DOHH2 (cell line): ENCODE results near the gene RABGAP1L.

ENCODE experiments used
- H3F3A ChIP-seq: fragments of 200-600 bp; sonication (generic), shearing (Covaris generic); 2 replicates; pipeline ENCODE4 v1.6.0; 2016; ENCODE audit warnings: antibody characterized with exemption, mild to moderate bottlenecking; ENCODE audit not compliant: control insufficient read depth, insufficient read depth
- H3K27ac ChIP-seq: fragments of 200-600 bp; sonication (generic); 2 replicates; pipeline ENCODE4 v1.5.1; 2014; ENCODE audit warnings: low read depth, mild to moderate bottlenecking, low read length, moderate library complexity
- H3K27me3 ChIP-seq: fragments of 200-600 bp; sonication (generic); 2 replicates; pipeline ENCODE4 v1.6.1; 2014; ENCODE audit warnings: mild to moderate bottlenecking, low read length, mixed read lengths; ENCODE audit not compliant: control insufficient read depth
- H3K36me3 ChIP-seq: fragments of 200-600 bp; sonication (generic); 2 replicates; pipeline ENCODE4 v1.6.1; 2014; ENCODE audit warnings: mild to moderate bottlenecking, low read length, moderate library complexity, mixed read lengths; ENCODE audit not compliant: control insufficient read depth
- H3K4me1 ChIP-seq: fragments of 200-600 bp; sonication (generic); 2 replicates; pipeline ENCODE4 v1.6.1; 2014; ENCODE audit warnings: mild to moderate bottlenecking, low read length, mixed read lengths; ENCODE audit not compliant: control insufficient read depth
- H3K4me2 ChIP-seq: fragments of 200-600 bp; sonication (generic); 2 replicates; pipeline ENCODE4 v1.6.0; 2014; ENCODE audit warnings: mild to moderate bottlenecking, low read length, moderate library complexity
- H3K4me3 ChIP-seq: fragments of 200-600 bp; sonication (generic); 2 replicates; pipeline ENCODE4 v1.5.1; 2014; ENCODE audit warnings: mild to moderate bottlenecking, low read length, mixed read lengths
- H3K79me2 ChIP-seq: fragments of 200-600 bp; sonication (generic); 2 replicates; pipeline ENCODE4 v1.6.1; 2014; ENCODE audit warnings: mild to moderate bottlenecking, low read length, mixed read lengths; ENCODE audit not compliant: control insufficient read depth
- H3K9me2 ChIP-seq: fragments of 200-600 bp; sonication (generic); replicated peaks from 2 replicates; pipeline ENCODE4 v1.6.1; 2014; ENCODE audit warnings: mild to moderate bottlenecking, low read length, mixed read lengths; ENCODE audit not compliant: control insufficient read depth
- H3K9me3 ChIP-seq: fragments of 200-600 bp; sonication (generic); 2 replicates; pipeline ENCODE4 v1.6.1; 2014; ENCODE audit warnings: antibody characterized with exemption, low read length, mixed read lengths; ENCODE audit not compliant: control insufficient read depth, insufficient read depth
- H4K20me1 ChIP-seq: fragments of 200-600 bp; sonication (generic); 2 replicates; pipeline ENCODE4 v1.6.0; 2014; ENCODE audit warnings: low read depth, mild to moderate bottlenecking, antibody characterized with exemption, low read length, moderate library complexity; ENCODE audit not compliant: control insufficient read depth, insufficient read depth
- EZH2phosphoT487 ChIP-seq: fragments of 200-600 bp; sonication (generic); IDR thresholded peaks from 2 replicates; pipeline ENCODE4 v1.6.1; 2017; ENCODE audit warnings: borderline replicate concordance, mild to moderate bottlenecking, antibody characterized with exemption, low read length, moderate library complexity, mixed read lengths
- TF ChIP-seq, protein P1 (sequence below): fragments of 200-600 bp; sonication (generic); IDR thresholded peaks from one replicate; pipeline ENCODE4 v1.5.1; 2014; ENCODE audit warnings: antibody characterized with exemption, mild to moderate bottlenecking, low read depth, low read length; ENCODE audit not compliant: poor library complexity, severe bottlenecking

Gene RABGAP1L

DNA sequence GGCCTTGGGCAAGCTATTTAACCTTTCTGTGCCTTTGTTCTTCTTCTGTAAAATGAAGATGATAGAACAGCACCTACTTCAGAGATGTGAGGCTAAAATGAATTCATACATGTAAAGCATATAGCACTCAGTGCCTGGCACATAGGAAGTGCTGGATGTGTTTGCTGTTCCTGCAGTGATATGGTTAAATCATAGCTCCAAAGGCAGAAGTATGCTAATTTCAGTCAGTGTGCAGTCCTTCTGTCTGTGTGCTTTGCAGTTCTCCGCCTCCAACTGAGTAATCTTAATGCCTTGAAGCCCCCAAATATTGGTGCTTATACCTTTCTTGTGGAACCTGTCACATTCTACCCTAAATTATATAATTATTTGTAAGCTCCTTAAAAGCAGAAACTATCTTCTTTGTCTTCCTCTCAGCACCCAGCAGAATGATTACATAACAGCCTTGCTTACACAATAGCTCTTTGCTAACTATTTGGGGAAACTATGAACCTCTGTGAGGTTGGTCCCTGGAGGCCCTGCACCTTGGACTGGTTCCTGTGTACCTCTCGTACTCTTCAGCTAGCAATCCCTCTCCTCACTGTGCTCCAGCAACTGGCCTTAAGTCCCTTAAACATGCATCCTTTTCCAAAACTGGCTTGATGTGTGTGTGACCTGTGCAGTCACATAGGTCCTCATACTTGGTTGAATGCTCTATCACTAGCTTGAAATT is 783.4 kb downstream of the RABGAP1L start:
- Histone ChIP-seq H3K4me2 (peak overlapping the region; percentile 55), H3K36me3 (0 out of 2 replicates have a peak, but pooled peaks cover 5% of the 10 kb centered on the region), H3K79me2 (peaks cover 4% of the 10 kb centered on the region)

DNA sequence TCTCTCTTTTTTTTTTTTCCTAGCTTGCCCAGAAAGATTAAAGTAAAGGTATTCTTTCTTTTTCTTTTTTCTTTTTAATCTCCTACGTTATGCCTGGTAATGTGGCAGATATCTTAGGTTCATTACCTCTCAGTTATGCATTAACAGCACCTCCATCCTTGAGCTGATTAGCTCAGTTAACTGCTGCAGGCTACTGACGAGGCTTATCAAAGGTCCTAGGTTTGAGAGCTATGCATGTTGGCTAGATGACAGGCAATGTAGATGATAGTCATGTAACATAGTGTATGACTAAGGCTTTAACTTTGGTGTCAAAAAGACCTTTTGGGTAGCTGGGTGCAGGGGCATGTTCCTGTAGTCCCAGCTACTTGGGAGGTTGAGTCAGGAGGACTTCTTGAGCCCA is 786.7 kb downstream of the RABGAP1L start:
- Histone ChIP-seq H3K4me1 (peaks cover 56% of the 10 kb centered on the region), H4K20me1 (no peaks in the 10 kb centered on the region), H3F3A (peaks cover 16% of the 10 kb centered on the region), H3K27me3 (no peaks in the 10 kb centered on the region), H3K4me3 (no peak overlapping the region), H3K9me2 (no peaks in the 10 kb centered on the region), H3K4me2 (no peak overlapping the region), H3K36me3 (0 out of 2 replicates have a peak, but pooled peaks cover under 1% of the 10 kb centered on the region), H3K79me2 (peaks cover 4% of the 10 kb centered on the region), H3K27ac (no peak overlapping the region), H3K9me3 (no peaks in the 10 kb centered on the region)
- TF ChIP-seq, protein P1, sequence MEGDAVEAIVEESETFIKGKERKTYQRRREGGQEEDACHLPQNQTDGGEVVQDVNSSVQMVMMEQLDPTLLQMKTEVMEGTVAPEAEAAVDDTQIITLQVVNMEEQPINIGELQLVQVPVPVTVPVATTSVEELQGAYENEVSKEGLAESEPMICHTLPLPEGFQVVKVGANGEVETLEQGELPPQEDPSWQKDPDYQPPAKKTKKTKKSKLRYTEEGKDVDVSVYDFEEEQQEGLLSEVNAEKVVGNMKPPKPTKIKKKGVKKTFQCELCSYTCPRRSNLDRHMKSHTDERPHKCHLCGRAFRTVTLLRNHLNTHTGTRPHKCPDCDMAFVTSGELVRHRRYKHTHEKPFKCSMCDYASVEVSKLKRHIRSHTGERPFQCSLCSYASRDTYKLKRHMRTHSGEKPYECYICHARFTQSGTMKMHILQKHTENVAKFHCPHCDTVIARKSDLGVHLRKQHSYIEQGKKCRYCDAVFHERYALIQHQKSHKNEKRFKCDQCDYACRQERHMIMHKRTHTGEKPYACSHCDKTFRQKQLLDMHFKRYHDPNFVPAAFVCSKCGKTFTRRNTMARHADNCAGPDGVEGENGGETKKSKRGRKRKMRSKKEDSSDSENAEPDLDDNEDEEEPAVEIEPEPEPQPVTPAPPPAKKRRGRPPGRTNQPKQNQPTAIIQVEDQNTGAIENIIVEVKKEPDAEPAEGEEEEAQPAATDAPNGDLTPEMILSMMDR: no peak
- TF ChIP-seq EZH2phosphoT487: no peak

More for the DNA sequence above, 783.4 kb downstream of the RABGAP1L start:
- Histone ChIP-seq H3K4me1 (peaks cover 49% of the 10 kb centered on the region), H4K20me1 (no peaks in the 10 kb centered on the region), H3F3A (peaks cover 3% of the 10 kb centered on the region; the same call in 1 of the 2 replicates), H3K4me3 (peak overlapping the region; percentile 19), H3K27ac (peak overlapping the region; percentile 30), H3K9me3 (no peaks in the 10 kb centered on the region), H3K9me2 (no peaks in the 10 kb centered on the region), H3K27me3 (no peaks in the 10 kb centered on the region)
- TF ChIP-seq, protein P1: no peak
- TF ChIP-seq EZH2phosphoT487: no peak

DNA sequence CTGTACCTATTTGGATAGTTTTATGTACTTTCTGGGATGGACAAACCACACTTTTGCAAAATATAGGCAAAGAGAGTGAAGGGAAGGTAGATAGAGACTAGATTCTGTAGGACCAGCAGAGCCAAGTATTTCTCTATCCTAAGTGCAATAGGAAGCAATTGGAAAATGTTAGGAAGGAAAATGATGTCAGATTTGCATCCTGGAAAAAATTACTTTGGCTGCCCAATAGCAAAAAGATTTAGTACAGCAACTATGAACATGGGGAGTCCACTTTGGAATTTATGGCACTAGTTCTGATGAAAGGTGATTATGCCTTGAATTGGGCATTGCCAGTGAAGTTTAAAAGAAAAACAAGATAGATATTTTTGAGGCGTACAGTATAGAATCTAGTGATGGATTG is 789.7 kb downstream of the RABGAP1L start:
- Histone ChIP-seq H3K9me2 (no peaks in the 10 kb centered on the region), H3K4me1 (peaks cover 49% of the 10 kb centered on the region), H3K36me3 (no peaks in the 10 kb centered on the region), H3K79me2 (peaks cover 8% of the 10 kb centered on the region), H3K27ac (no peak overlapping the region), H3K9me3 (no peaks in the 10 kb centered on the region), H3F3A (peaks cover 21% of the 10 kb centered on the region), H4K20me1 (no peaks in the 10 kb centered on the region), H3K4me2 (no peak overlapping the region), H3K4me3 (no peak overlapping the region), H3K27me3 (no peaks in the 10 kb centered on the region)
- no peak for TF ChIP-seq EZH2phosphoT487
- TF ChIP-seq, protein P1: no peak
